ENCODE data around the gene CFAP43.
"Not testable (repeated sequence)": the region's sequence is repeated elsewhere in the genome, so short reads cannot be mapped to it uniquely, and the experiment has no call there.

The CFAP43 gene

GRCh38 chr10:104183682-104184081 is 48.5 kb downstream of the CFAP43 start:
- Histone ChIP-seq H3K27ac (ENCODE audit: low read length, poor library complexity, severe bottlenecking) (no peak overlapping the region), H3K79me1 (replicated peaks; ENCODE audit: low read length, poor library complexity, severe bottlenecking) (no peaks in the 10 kb centered on the region), H3K9ac (ENCODE audit: low read length) (no peak overlapping the region), H3K9me3 (ENCODE audit: control insufficient read depth, low read length) (no peaks in the 10 kb centered on the region), H2AFZ (ENCODE audit: low read depth, low read length) (no peak overlapping the region), H3K4ac (ENCODE audit: low read depth in 1 of 2, low read length in 2 of 2) (no peak overlapping the region), H2BK12ac (ENCODE audit: low read length in 2 of 2) (no peak overlapping the region), H2BK5ac (ENCODE audit: low read depth, low read length, poor library complexity, severe bottlenecking) (no peak overlapping the region), H2AK5ac (ENCODE audit: low read length, severe bottlenecking) (no peak overlapping the region), H2BK120ac (ENCODE audit: low read depth, low read length) (no peak overlapping the region), H3K36me3 (ENCODE audit: control insufficient read depth in 1 of 2, insufficient read depth in 2 of 2, low read depth in 1 of 2, low read length in 2 of 2) (no peaks in the 10 kb centered on the region), H3K18ac (ENCODE audit: low read depth in 1 of 2, low read length in 2 of 2) (no peak overlapping the region), H3K23ac (ENCODE audit: low read length in 2 of 2) (no peak overlapping the region), H3K27me3 (ENCODE audit: control insufficient read depth in 1 of 2, insufficient read depth in 1 of 2, low read length in 2 of 2) (peaks cover 0 to 20% of the 10 kb centered on the region in 2 experiments), H4K91ac (ENCODE audit: low read length) (no peak overlapping the region), H3K4me3 (ENCODE audit: insufficient read depth in 1 of 2, low read depth in 1 of 2, low read length in 2 of 2) (no peak overlapping the region), H2BK15ac (ENCODE audit: low read depth, poor library complexity, severe bottlenecking) (no peak overlapping the region), H4K8ac (ENCODE audit: low read length) (no peak overlapping the region), H3K14ac (ENCODE audit: low read length in 2 of 2) (no peak overlapping the region), H3K4me1 (ENCODE audit: control insufficient read depth, insufficient read depth, low read depth, low read length) (no peaks in the 10 kb centered on the region), H3K4me2 (ENCODE audit: low read length, poor library complexity, severe bottlenecking) (no peak overlapping the region)
- WGBS = 99% methylated on average over 3 of the region's 4 CpGs
- no peak for DNase-seq

- H3K14ac ChIP-seq (ENCODE audit: low read length in 2 of 2); H3K9me3 ChIP-seq (ENCODE audit: control insufficient read depth, low read length); H4K91ac ChIP-seq (ENCODE audit: low read length); H3K18ac ChIP-seq (ENCODE audit: low read depth in 1 of 2, low read length in 2 of 2); DNase-seq; H3K27ac ChIP-seq (ENCODE audit: low read length, poor library complexity, severe bottlenecking); H2AFZ ChIP-seq (ENCODE audit: low read depth, low read length); H2AK5ac ChIP-seq (ENCODE audit: low read length, severe bottlenecking); H3K9ac ChIP-seq (ENCODE audit: low read length); H2BK5ac ChIP-seq (ENCODE audit: low read depth, low read length, poor library complexity, severe bottlenecking); H3K4me1 ChIP-seq (ENCODE audit: control insufficient read depth, insufficient read depth, low read depth, low read length); H3K36me3 ChIP-seq (ENCODE audit: control insufficient read depth in 1 of 2, insufficient read depth in 2 of 2, low read depth in 1 of 2, low read length in 2 of 2); H3K4ac ChIP-seq (ENCODE audit: low read depth in 1 of 2, low read length in 2 of 2); H3K4me3 ChIP-seq (ENCODE audit: insufficient read depth in 1 of 2, low read depth in 1 of 2, low read length in 2 of 2); H3K23ac ChIP-seq (ENCODE audit: low read length in 2 of 2); H2BK12ac ChIP-seq (ENCODE audit: low read length in 2 of 2); H2BK15ac ChIP-seq (ENCODE audit: low read depth, poor library complexity, severe bottlenecking); H3K4me2 ChIP-seq (ENCODE audit: low read length, poor library complexity, severe bottlenecking); H2BK120ac ChIP-seq (ENCODE audit: low read depth, low read length); H4K8ac ChIP-seq (ENCODE audit: low read length); H3K79me1 ChIP-seq (replicated peaks; ENCODE audit: low read length, poor library complexity, severe bottlenecking): not testable (repeated sequence)
- WGBS = 88% methylated on average over 1 of the region's 1 CpG
- H3K27me3 ChIP-seq (ENCODE audit: control insufficient read depth in 1 of 2, insufficient read depth in 1 of 2, low read length in 2 of 2) = peaks cover 0 to 16% of the 10 kb centered on the region in 2 experiments
Measured at GRCh38 chr10:104174136-104174535, 58.0 kb downstream of the CFAP43 start.

DNA sequence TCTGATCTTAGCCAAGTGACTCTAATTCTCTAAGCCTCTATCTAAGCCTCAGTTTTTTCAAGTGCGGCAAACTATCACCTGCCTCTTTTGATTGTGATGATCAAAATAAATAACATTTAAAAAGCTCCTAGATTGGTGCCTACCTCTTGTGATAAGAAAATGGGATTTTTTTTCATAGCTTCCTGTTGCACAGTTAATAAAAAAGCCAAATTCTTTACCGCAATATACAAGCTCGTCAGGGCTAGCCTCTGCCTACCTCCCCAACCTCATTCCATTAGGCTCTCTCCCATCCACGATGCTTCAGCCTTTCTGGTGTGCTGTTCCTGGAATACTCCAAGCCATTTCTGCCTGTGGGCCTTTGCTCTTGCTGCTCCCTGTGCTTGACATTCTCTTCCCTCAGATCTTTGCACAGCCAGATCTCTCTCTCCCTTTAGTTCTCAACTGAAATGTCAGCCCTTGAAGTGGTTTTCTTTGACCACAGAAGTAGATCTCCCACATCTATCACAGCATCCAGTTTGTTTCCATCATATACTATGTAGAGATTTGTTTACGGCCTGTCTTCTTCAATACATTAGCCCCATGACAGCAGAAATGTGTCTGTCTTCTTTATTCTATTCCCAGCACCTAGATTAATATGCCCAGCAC is 61.4 kb downstream of the CFAP43 start:
- Histone ChIP-seq H3K27ac (ENCODE audit: low read length, poor library complexity, severe bottlenecking) (no peak overlapping the region), H4K8ac (ENCODE audit: low read length) (no peak overlapping the region), H3K18ac (ENCODE audit: low read depth in 1 of 2, low read length in 2 of 2) (no peak overlapping the region), H3K4ac (ENCODE audit: low read depth in 1 of 2, low read length in 2 of 2) (no peak overlapping the region), H3K27me3 (ENCODE audit: control insufficient read depth in 1 of 2, insufficient read depth in 1 of 2, low read length in 2 of 2) (peaks cover 0 to 12% of the 10 kb centered on the region in 2 experiments), H2BK12ac (ENCODE audit: low read length in 2 of 2) (no peak overlapping the region), H3K4me3 (ENCODE audit: insufficient read depth in 1 of 2, low read depth in 1 of 2, low read length in 2 of 2) (no peak overlapping the region), H2AK5ac (ENCODE audit: low read length, severe bottlenecking) (no peak overlapping the region), H3K14ac (ENCODE audit: low read length in 2 of 2) (peak overlapping the region in 1 of 2 experiments; percentile 20), H2BK5ac (ENCODE audit: low read depth, low read length, poor library complexity, severe bottlenecking) (no peak overlapping the region), H4K91ac (ENCODE audit: low read length) (no peak overlapping the region), H3K79me1 (replicated peaks; ENCODE audit: low read length, poor library complexity, severe bottlenecking) (no peaks in the 10 kb centered on the region), H3K9me3 (ENCODE audit: control insufficient read depth, low read length) (no peaks in the 10 kb centered on the region), H2BK15ac (ENCODE audit: low read depth, poor library complexity, severe bottlenecking) (no peak overlapping the region), H2BK120ac (ENCODE audit: low read depth, low read length) (no peak overlapping the region), H3K4me1 (ENCODE audit: control insufficient read depth, insufficient read depth, low read depth, low read length) (peaks cover 3% of the 10 kb centered on the region), H3K36me3 (ENCODE audit: control insufficient read depth in 1 of 2, insufficient read depth in 2 of 2, low read depth in 1 of 2, low read length in 2 of 2) (no peaks in the 10 kb centered on the region), H3K9ac (ENCODE audit: low read length) (no peak overlapping the region), H3K23ac (ENCODE audit: low read length in 2 of 2) (no peak overlapping the region), H2AFZ (ENCODE audit: low read depth, low read length) (no peak overlapping the region), H3K4me2 (ENCODE audit: low read length, poor library complexity, severe bottlenecking) (no peak overlapping the region)
- no peak for DNase-seq
- 77% methylated on average over 3 of the region's 5 CpGs for WGBS

- no peak overlapping the region for H2AK5ac ChIP-seq (ENCODE audit: low read length, severe bottlenecking)
- 68% methylated on average over 2 of the region's 2 CpGs for WGBS
Measured at GRCh38 chr10:104155591-104155990, 76.6 kb downstream of the CFAP43 start.

More at GRCh38 chr10:104155591-104155990, 76.6 kb downstream of the CFAP43 start:
- Histone ChIP-seq H3K23ac (ENCODE audit: low read length in 2 of 2) (no peak overlapping the region), H2BK15ac (ENCODE audit: low read depth, poor library complexity, severe bottlenecking) (no peak overlapping the region), H2BK5ac (ENCODE audit: low read depth, low read length, poor library complexity, severe bottlenecking) (no peak overlapping the region), H3K4ac (ENCODE audit: low read depth in 1 of 2, low read length in 2 of 2) (no peak overlapping the region), H3K4me1 (ENCODE audit: control insufficient read depth, insufficient read depth, low read depth, low read length) (no peaks in the 10 kb centered on the region), H3K18ac (ENCODE audit: low read depth in 1 of 2, low read length in 2 of 2) (no peak overlapping the region), H3K36me3 (ENCODE audit: control insufficient read depth in 1 of 2, insufficient read depth in 2 of 2, low read depth in 1 of 2, low read length in 2 of 2) (no peaks in the 10 kb centered on the region), H3K79me1 (replicated peaks; ENCODE audit: low read length, poor library complexity, severe bottlenecking) (no peaks in the 10 kb centered on the region), H3K4me3 (ENCODE audit: insufficient read depth in 1 of 2, low read depth in 1 of 2, low read length in 2 of 2) (no peak overlapping the region), H3K27ac (ENCODE audit: low read length, poor library complexity, severe bottlenecking) (no peak overlapping the region), H2BK120ac (ENCODE audit: low read depth, low read length) (no peak overlapping the region), H3K27me3 (ENCODE audit: control insufficient read depth in 1 of 2, insufficient read depth in 1 of 2, low read length in 2 of 2) (peaks cover 5 to 37% of the 10 kb centered on the region in 2 experiments), H4K8ac (ENCODE audit: low read length) (no peak overlapping the region), H3K9me3 (ENCODE audit: control insufficient read depth, low read length) (peaks cover 31% of the 10 kb centered on the region), H3K14ac (ENCODE audit: low read length in 2 of 2) (no peak overlapping the region), H3K9ac (ENCODE audit: low read length) (no peak overlapping the region), H2AFZ (ENCODE audit: low read depth, low read length) (peak overlapping the region; percentile 4), H3K4me2 (ENCODE audit: low read length, poor library complexity, severe bottlenecking) (no peak overlapping the region), H2BK12ac (ENCODE audit: low read length in 2 of 2) (no peak overlapping the region), H4K91ac (ENCODE audit: low read length) (no peak overlapping the region)
- no peak for DNase-seq
